IPS DF 6.9 (cell line): Measurements from ENCODE around the gene OR1E1.
"Not testable (repeated sequence)": the region's sequence is repeated elsewhere in the genome, so short reads cannot be mapped to it uniquely, and the experiment has no call there.

ENCODE experiments used
- DNase-seq: peaks from one replicate; pipeline ENCODE4 v3.0.0-alpha.2; 2013; ENCODE audit warnings: low read depth, low spot score
- H3K27ac ChIP-seq: one replicate; pipeline ENCODE4 v1.5.1; 2013; ENCODE audit warnings: low read length, control low read depth
- H3K27me3 ChIP-seq: 2 replicates; pipeline ENCODE4 v1.6.1; 2013; ENCODE audit warnings: mild to moderate bottlenecking, low read length; ENCODE audit not compliant: control insufficient read depth, insufficient read depth
- H3K36me3 ChIP-seq: 2 replicates; pipeline ENCODE4 v1.6.1; 2013; ENCODE audit warnings: low read length; ENCODE audit not compliant: control insufficient read depth, insufficient read depth
- H3K4me1 ChIP-seq: 2 replicates; pipeline ENCODE4 v1.6.1; 2013; ENCODE audit warnings: low read length; ENCODE audit not compliant: control insufficient read depth, insufficient read depth
- H3K4me3 ChIP-seq: 2 replicates; pipeline ENCODE4 v1.5.1; 2013; ENCODE audit warnings: mild to moderate bottlenecking, low read length
- H3K9me3 ChIP-seq: 2 replicates; pipeline ENCODE4 v1.6.1; 2013; ENCODE audit warnings: low read length, inconsistent platforms; ENCODE audit not compliant: control insufficient read depth, insufficient read depth
- WGBS: extraction: QIAGEN DNeasy Blood & Tissue Kit; methylation state at CpG from one replicate; pipeline ENCODE4 v1.1.7; 2013; ENCODE audit warnings: mixed read lengths, missing lambda C conversion rate; ENCODE audit not compliant: insufficient read length, insufficient coverage; 5-methylcytosine and 5-hydroxymethylcytosine counted together

Gene OR1E1

DNA sequence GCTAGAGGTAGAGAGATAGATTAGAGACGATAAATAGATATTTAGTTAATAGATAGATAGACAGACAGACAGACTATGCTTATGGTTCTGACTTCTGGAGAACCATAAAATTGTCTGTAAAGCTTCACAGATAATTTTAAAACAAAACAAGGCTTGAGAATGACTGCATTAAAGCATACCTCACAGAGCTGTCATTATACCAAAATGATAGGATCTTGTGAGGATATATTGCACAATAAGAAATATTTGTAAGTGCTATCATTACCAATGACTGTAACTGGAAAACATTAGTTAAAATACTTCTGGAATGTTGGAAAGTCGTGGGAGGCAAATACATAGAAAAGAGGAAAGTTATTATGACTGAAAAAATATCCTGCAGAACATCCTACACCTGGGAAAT lies 3.6 kb upstream of the OR1E1 start:
- Histone ChIP-seq H3K27ac (no peak overlapping the region), H3K27me3 (no peaks in the 10 kb centered on the region), H3K9me3 (no peaks in the 10 kb centered on the region), H3K4me1 (no peaks in the 10 kb centered on the region), H3K4me3 (no peak overlapping the region), H3K36me3 (no peaks in the 10 kb centered on the region)
- no peak for DNase-seq
- WGBS: 100% methylated on average over 1 of the region's 2 CpGs

GRCh38 chr17:3400055-3400454 lies 1.8 kb upstream of the OR1E1 start:
- Histone ChIP-seq H3K4me1 (no peaks in the 10 kb centered on the region), H3K27ac (no peak overlapping the region), H3K27me3 (no peaks in the 10 kb centered on the region), H3K9me3 (no peaks in the 10 kb centered on the region), H3K36me3 (no peaks in the 10 kb centered on the region), H3K4me3 (no peak overlapping the region)
- WGBS: no CpG with 5 or more reads among the region's 6 CpGs
- DNase-seq: no peak

DNA sequence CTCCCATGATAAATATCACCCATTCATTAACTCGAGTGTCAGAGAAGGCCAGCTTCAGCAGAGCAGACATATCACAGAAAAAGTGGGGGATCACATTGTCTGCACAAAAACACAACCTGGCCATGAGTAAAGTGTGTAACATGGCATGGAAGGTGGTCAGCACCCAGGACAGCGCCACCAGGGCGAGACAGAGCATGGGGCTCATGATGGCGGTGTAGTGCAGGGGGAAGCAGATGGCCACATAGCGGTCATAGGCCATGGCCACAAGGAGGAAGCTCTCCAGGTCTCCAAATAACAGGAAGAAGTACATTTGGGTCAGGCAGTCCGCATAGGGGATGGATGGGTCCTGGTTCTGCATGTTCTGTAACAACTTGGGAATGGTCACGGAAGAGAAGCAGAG lies 409 bp downstream of the OR1E1 start:
- WGBS: no CpG with 5 or more reads among the region's 7 CpGs

GRCh38 chr17:3389791-3390190 lies 8.4 kb downstream of the OR1E1 start:
- H3K4me3 ChIP-seq: no peak overlapping the region
- no peak for DNase-seq
- no peaks in the 10 kb centered on the region; the same call in 1 of the 2 replicates for H3K36me3 ChIP-seq
- H3K9me3 ChIP-seq: no peaks in the 10 kb centered on the region
- no peaks in the 10 kb centered on the region for H3K27me3 ChIP-seq
- H3K4me1 ChIP-seq: no peaks in the 10 kb centered on the region
- H3K27ac ChIP-seq: no peak overlapping the region
- WGBS: no CpG with 5 or more reads among the region's 4 CpGs

More for the DNA sequence above, 409 bp downstream of the OR1E1 start:
- not testable (repeated sequence) for DNase-seq, H3K4me3 ChIP-seq, H3K27me3 ChIP-seq, H3K27ac ChIP-seq, H3K4me1 ChIP-seq, H3K36me3 ChIP-seq, H3K9me3 ChIP-seq

- 0 out of 2 replicates have a peak, but pooled peaks cover 1% of the 10 kb centered on the region for H3K4me1 ChIP-seq
- no peaks in the 10 kb centered on the region for H3K27me3 ChIP-seq
- WGBS: no CpG with 5 or more reads among the region's 92 CpGs
- DNase-seq: no peak
- no peaks in the 10 kb centered on the region; the same call in 1 of the 2 replicates for H3K36me3 ChIP-seq
- no peaks in the 10 kb centered on the region for H3K9me3 ChIP-seq
- no peak within 1 kb of the TSS for H3K4me3 ChIP-seq
- no peak within 1 kb of the TSS for H3K27ac ChIP-seq
These were observed 12.1 kb downstream of the OR1E1 start, which contains the start of gene OR3A2 for GRCh38 chr17:3385869-3386816. Gene OR3A2 (minus strand): TSS chr17:3386308.

DNA sequence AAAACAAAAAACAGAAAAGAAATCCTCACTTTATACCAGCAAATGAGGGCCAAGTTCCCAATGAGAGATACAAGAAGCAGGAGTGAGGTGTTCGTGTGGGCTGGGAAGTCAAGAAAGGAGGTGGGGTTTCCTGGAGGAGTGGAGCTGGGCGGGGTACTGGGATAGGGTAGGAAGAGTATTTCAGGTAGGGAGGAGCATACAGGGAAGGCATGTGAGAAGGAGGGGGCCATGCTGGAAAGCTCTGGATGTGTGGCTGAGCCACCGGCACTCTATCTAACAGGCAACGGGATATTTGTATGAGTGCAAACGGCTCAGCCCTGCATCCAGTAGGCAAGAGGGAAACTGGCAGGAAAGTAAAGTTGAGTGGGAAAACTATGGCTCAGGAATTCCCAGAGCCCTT lies 16.3 kb downstream of the OR1E1 start:
- no CpG with 5 or more reads among the region's 5 CpGs for WGBS

DNA sequence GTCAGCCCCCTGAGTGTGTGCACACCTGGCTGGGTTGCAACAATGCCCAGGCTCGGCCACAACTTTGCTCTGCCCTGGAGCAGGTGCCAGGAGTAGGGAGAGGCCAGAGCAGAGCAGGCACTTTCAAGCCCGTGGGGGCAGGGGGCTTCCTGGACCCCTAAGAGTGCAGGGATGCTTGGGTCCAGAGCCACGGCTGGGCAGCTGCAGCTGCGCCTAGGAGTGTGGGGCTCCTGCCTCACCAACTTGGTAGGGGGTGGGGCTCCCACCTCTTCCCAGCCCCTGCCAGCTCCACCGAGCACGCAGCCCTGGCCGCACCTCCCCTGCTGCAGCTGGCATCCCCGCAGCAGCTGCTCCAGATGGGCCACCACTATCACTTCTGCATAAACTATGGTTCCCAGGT lies 19.9 kb downstream of the OR1E1 start:
- Histone ChIP-seq H3K9me3 (no peaks in the 10 kb centered on the region), H3K27ac (no peak overlapping the region), H3K4me1 (0 out of 2 replicates have a peak, but pooled peaks cover 1% of the 10 kb centered on the region), H3K27me3 (no peaks in the 10 kb centered on the region), H3K36me3 (no peaks in the 10 kb centered on the region), H3K4me3 (no peak overlapping the region)
- WGBS: no CpG with 5 or more reads among the region's 8 CpGs
- DNase-seq: no peak

More for the DNA sequence above, 16.3 kb downstream of the OR1E1 start:
- Histone ChIP-seq H3K36me3 (no peaks in the 10 kb centered on the region; the same call in 1 of the 2 replicates), H3K27ac (no peak overlapping the region), H3K9me3 (no peaks in the 10 kb centered on the region), H3K4me1 (0 out of 2 replicates have a peak, but pooled peaks cover 1% of the 10 kb centered on the region), H3K27me3 (no peaks in the 10 kb centered on the region), H3K4me3 (no peak overlapping the region)
- no peak for DNase-seq

DNA sequence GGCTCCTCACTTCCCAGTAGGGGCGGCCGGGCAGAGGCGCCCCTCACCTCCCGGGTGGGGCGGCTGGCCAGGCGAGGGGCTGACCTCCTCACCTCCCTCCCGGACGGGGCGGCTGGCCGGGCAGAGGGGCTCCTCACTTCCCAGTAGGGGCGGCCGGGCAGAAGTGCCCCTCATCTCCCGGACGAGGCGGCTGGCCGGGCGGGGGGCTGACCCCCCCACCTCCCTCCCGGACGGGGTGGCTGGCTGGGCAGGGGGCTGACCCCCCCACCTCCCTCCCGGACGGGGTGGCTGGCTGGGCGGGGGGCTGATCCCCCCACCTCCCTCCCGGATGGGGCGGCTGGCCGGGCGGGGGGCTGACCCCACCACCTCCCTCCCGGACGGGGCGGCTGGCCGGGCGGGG lies 27.0 kb downstream of the OR1E1 start:
- not testable (repeated sequence) for H3K4me3 ChIP-seq, H3K27me3 ChIP-seq, DNase-seq, H3K36me3 ChIP-seq, H3K4me1 ChIP-seq, H3K27ac ChIP-seq, H3K9me3 ChIP-seq
- no CpG with 5 or more reads among the region's 31 CpGs for WGBS
